ENCODE data around the gene KLHDC3. TPM values are rescaled to one million over a fixed set of nuclear protein-coding genes. Genes with fewer than 3 reads are reported as not detected.

Gene KLHDC3
- total and polyA plus RNA-seq, 2 of the 13 experiments (the other 11 are each of a cell fraction or from before 2014, with no cell fraction given), result 78.3 to 91.5 TPM

GRCh38 chr6:42978839-42979522 lies 35.1 kb upstream of the KLHDC3 start, which contains the start of gene PEX6 (continued):
- no peak for TF ChIP-seq NFAT5 (CRISPR knock-in tag; IDR thresholded peaks at IDR 0.05)
- TF ChIP-seq SMARCE1 (IDR thresholded peaks at IDR 0.05; ENCODE audit: borderline replicate concordance), result no peak
- TF ChIP-seq ZBTB44 (CRISPR knock-in tag; IDR thresholded peaks at IDR 0.05), result no peak
- peak; percentile 92 for TF ChIP-seq ZNF605 (CRISPR knock-in tag; IDR thresholded peaks at IDR 0.05)
- TF ChIP-seq ZNF256 (CRISPR knock-in tag; conservative IDR thresholded peaks at IDR 0.05), result no peak
- TF ChIP-seq ZNF205 (CRISPR knock-in tag; IDR thresholded peaks at IDR 0.05), result peak; percentile 86
- peak; percentile 23; the same call in 1 of the 2 replicates for TF ChIP-seq ZNF691 (CRISPR knock-in tag; IDR thresholded peaks at IDR 0.05; ENCODE audit: borderline replicate concordance, low read depth)
- 0 out of 2 replicates have a peak, but pooled peaks have one; percentile 66 for TF ChIP-seq ZBTB2 (CRISPR knock-in tag; IDR thresholded peaks at IDR 0.05; ENCODE audit: low read depth)
- TF ChIP-seq PHF20 (CRISPR knock-in tag; IDR thresholded peaks at IDR 0.05), result peak; percentile 89
- TF ChIP-seq PPARG (CRISPR knock-in tag; conservative IDR thresholded peaks at IDR 0.05), result peak; percentile 51; the same call in 1 of the 2 replicates
- TF ChIP-seq MLXIP (CRISPR knock-in tag; IDR thresholded peaks at IDR 0.05; ENCODE audit: borderline replicate concordance), result no peak
- peak; percentile 90; the same call in 1 of the 2 replicates for TF ChIP-seq HOXA3 (CRISPR knock-in tag; IDR thresholded peaks at IDR 0.05)
- 0 out of 2 replicates have a peak, but pooled peaks have one; percentile 55 for TF ChIP-seq GTF2F1 (IDR thresholded peaks at IDR 0.05; ENCODE audit: low read length)
- peak; percentile 72; the same call in 1 of the 2 replicates for TF ChIP-seq ZNF569 (CRISPR knock-in tag; IDR thresholded peaks at IDR 0.05; ENCODE audit: borderline replicate concordance)
- no peak for TF ChIP-seq ZNF430 (CRISPR knock-in tag; IDR thresholded peaks at IDR 0.05)
- no peak for TF ChIP-seq TEAD2 (CRISPR knock-in tag; IDR thresholded peaks at IDR 0.05)
- peak; percentile 58; the same call in 1 of the 2 replicates for TF ChIP-seq FOXK1 (CRISPR knock-in tag; IDR thresholded peaks at IDR 0.05; ENCODE audit: borderline replicate concordance, low read depth)
